ENCODE data around the gene NPIPA3. TPM values are rescaled to one million over a fixed set of nuclear protein-coding genes. Genes with fewer than 3 reads are reported as not detected.

Gene NPIPA3
- total and polyA plus RNA-seq, 2 of the 8 experiments (the other 6 are each of a cell fraction or from before 2014, with no cell fraction given): 0.88 to 10.5 TPM

- Histone ChIP-seq H4K8ac (ENCODE audit: extremely low read depth, insufficient read depth, low read length) (no peak overlapping the region), H3K27ac (ENCODE audit: low read depth, low read length) (no peak overlapping the region), H3K79me1 (ENCODE audit: low read depth, low read length) (no peaks in the 10 kb centered on the region), H3K9me3 (ENCODE audit: insufficient read depth in 2 of 2, low read depth in 1 of 2, low read length in 1 of 2) (no peaks in the 10 kb centered on the region), H3K18ac (ENCODE audit: extremely low read depth, low read length) (no peak overlapping the region), H2AK5ac (ENCODE audit: low read depth, low read length) (no peak overlapping the region), H2BK5ac (ENCODE audit: low read depth, low read length) (no peak overlapping the region), H2AFZ (ENCODE audit: low read length) (no peak overlapping the region), H2BK120ac (replicated peaks; ENCODE audit: low read depth, low read length) (no peak overlapping the region), H3K14ac (ENCODE audit: insufficient read length) (no peak overlapping the region), H3K4me3 (ENCODE audit: extremely low read depth in 1 of 4, insufficient read depth in 2 of 4, low read depth in 3 of 4, low read length in 4 of 4) (no peak overlapping the region), H3K4ac (replicated peaks; ENCODE audit: insufficient read length, low read depth, low read length) (no peak overlapping the region), H3K4me2 (ENCODE audit: insufficient read depth in 1 of 2, low read depth in 2 of 2, low read length in 2 of 2) (no peak overlapping the region), H3K56ac (replicated peaks; ENCODE audit: insufficient read length, low read depth, low read length) (no peak overlapping the region), H2BK12ac (ENCODE audit: low read depth, low read length) (no peak overlapping the region), H2BK15ac (ENCODE audit: low read length) (no peak overlapping the region), H3K23ac (ENCODE audit: insufficient read length) (no peak overlapping the region), H4K91ac (replicated peaks; ENCODE audit: insufficient read length, low read length) (no peak overlapping the region), H3K23me2 (ENCODE audit: low read depth, low read length) (peaks cover under 1% of the 10 kb centered on the region; the same call in 1 of the 2 replicates), H3K9ac (replicated peaks in 1 of 4; ENCODE audit: extremely low read depth in 1 of 4, low read depth in 3 of 4, low read length in 3 of 4) (no peak overlapping the region), H3K27me3 (replicated peaks in 1 of 4; ENCODE audit: control insufficient read depth in 3 of 4, extremely low read depth in 1 of 4, insufficient read depth in 3 of 4, low read length in 3 of 4) (no peaks in the 10 kb centered on the region), H4K5ac (ENCODE audit: insufficient read length, low read depth, low read length) (no peak overlapping the region), H3K36me3 (ENCODE audit: control insufficient read depth in 2 of 4, insufficient read depth in 4 of 4, low read length in 3 of 4) (peaks cover 0 to 15% (median 6%) of the 10 kb centered on the region in 4 experiments; a peak in 4 of 8 replicates), H3K79me2 (ENCODE audit: control insufficient read depth in 1 of 2, insufficient read depth in 2 of 2, low read length in 2 of 2) (no peaks in the 10 kb centered on the region), H4K20me1 (replicated peaks in 1 of 2; ENCODE audit: control insufficient read depth in 1 of 2, insufficient read depth in 2 of 2, low read length in 2 of 2) (peaks cover 2 to 3% of the 10 kb centered on the region in 2 experiments), H2BK20ac (ENCODE audit: low read length) (no peak overlapping the region), H3K4me1 (replicated peaks in 1 of 4; ENCODE audit: control insufficient read depth in 3 of 4, insufficient read depth in 4 of 4, low read length in 3 of 4) (no peaks in the 10 kb centered on the region)
- FAIRE-seq (no peak), DNase-seq (ENCODE audit: low read depth in 1 of 2, low spot score in 2 of 2) (no peak)
- WGBS, 2 experiments (ENCODE audit: extremely low coverage in 1 of 2, insufficient coverage in 1 of 2, insufficient read length in 1 of 2, insufficient replicate concordance in 2 of 2, low coverage in 1 of 2, low lambda C conversion rate in 2 of 2, missing lambda C conversion rate in 1 of 2): 91% methylated on average over 7 of the region's 7 CpGs; no CpG with 5 or more reads in 1 of the 2 experiments
- CTCF ChIA-PET (ENCODE audit: partially characterized antibody): no interaction called here
- POLR2A ChIA-PET (ENCODE audit: partially characterized antibody): no interaction called here
- TF ChIP-seq SIRT6 (IDR thresholded peaks at IDR 0.05; ENCODE audit: low read length) (no peak), SP1 (IDR thresholded peaks at IDR 0.05; ENCODE audit: low read depth, low read length) (no peak), TEAD4 (IDR thresholded peaks at IDR 0.05; ENCODE audit: low read depth, low read length) (no peak)
These were observed 30.7 kb upstream of the NPIPA3 start for GRCh38 chr16:14672403-14672971.

All from H1 (cell line).